Nephron progenitor cell (in vitro differentiated cells): ENCODE measurements around the gene TBC1D22A.
A peak's percentile ranks its signal among the peaks of the same experiment; 100 is the strongest.

Source experiments
- DNase-seq: peaks from one replicate; pipeline ENCODE4 v3.0.0; 2021
- H3K27ac Mint-ChIP-seq: 2 replicates; pipeline ENCODE4 v1.8.0; 2021; ENCODE audit warnings: mild to moderate bottlenecking, moderate library complexity, mixed read lengths
- H3K27me3 Mint-ChIP-seq: 2 replicates; pipeline ENCODE4 v1.8.0; 2021; ENCODE audit warnings: mild to moderate bottlenecking, low read depth, mixed read lengths; ENCODE audit not compliant: poor library complexity
- H3K36me3 Mint-ChIP-seq: 2 replicates; pipeline ENCODE4 v1.8.0; 2021; ENCODE audit warnings: low read depth, mixed read lengths
- H3K4me1 Mint-ChIP-seq: 2 replicates; pipeline ENCODE4 v1.8.0; 2021; ENCODE audit warnings: mixed read lengths
- H3K4me3 Mint-ChIP-seq: 2 replicates; pipeline ENCODE4 v1.8.0; 2021; ENCODE audit warnings: mild to moderate bottlenecking, moderate library complexity, mixed read lengths
- H3K9me3 Mint-ChIP-seq: 2 replicates; pipeline ENCODE4 v1.8.0; 2021; ENCODE audit warnings: mild to moderate bottlenecking, moderate library complexity, mixed read lengths
- CTCF ChIP-seq: fragments of 200-600 bp; sonication (generic); IDR thresholded peaks from 2 replicates; pipeline ENCODE4 v1.5.0; 2021; ENCODE audit warnings: antibody characterized with exemption

TBC1D22A gene

GRCh38 chr22:46900549-46900948 lies 138.1 kb downstream of the TBC1D22A start:
- TF ChIP-seq CTCF, result no peak
- Mint-ChIP-seq H3K4me3 (no peak overlapping the region), H3K27me3 (no peaks in the 10 kb centered on the region), H3K9me3 (no peaks in the 10 kb centered on the region), H3K36me3 (peaks cover 37% of the 10 kb centered on the region), H3K4me1 (peaks cover 18% of the 10 kb centered on the region), H3K27ac (peak overlapping the region; percentile 40)
- no peak for DNase-seq

- no peak for DNase-seq
- Mint-ChIP-seq H3K27me3 (no peaks in the 10 kb centered on the region), H3K9me3 (no peaks in the 10 kb centered on the region), H3K4me1 (peaks cover 12% of the 10 kb centered on the region), H3K27ac (peak overlapping the region; percentile 90), H3K4me3 (no peak overlapping the region), H3K36me3 (peaks cover 18% of the 10 kb centered on the region)
- TF ChIP-seq CTCF, result no peak
Observed at GRCh38 chr22:46902436-46902835, 140.0 kb downstream of the TBC1D22A start.

- peak overlapping the region; percentile 90 for H3K27ac Mint-ChIP-seq
Observed at GRCh38 chr22:46902998-46903916, 140.8 kb downstream of the TBC1D22A start.

GRCh38 chr22:46905415-46905814 lies 143.0 kb downstream of the TBC1D22A start:
- Mint-ChIP-seq H3K36me3 (peaks cover 7% of the 10 kb centered on the region), H3K27me3 (no peaks in the 10 kb centered on the region), H3K4me1 (peaks cover 20% of the 10 kb centered on the region), H3K9me3 (no peaks in the 10 kb centered on the region), H3K27ac (no peak overlapping the region), H3K4me3 (no peak overlapping the region)
- no peak for TF ChIP-seq CTCF
- no peak for DNase-seq

More at GRCh38 chr22:46902998-46903916, 140.8 kb downstream of the TBC1D22A start:
- H3K36me3 Mint-ChIP-seq, result peaks cover 16% of the 10 kb centered on the region
- no peak for DNase-seq
- H3K4me1 Mint-ChIP-seq, result peaks cover 12% of the 10 kb centered on the region
- TF ChIP-seq CTCF, result no peak
- H3K9me3 Mint-ChIP-seq, result no peaks in the 10 kb centered on the region
- no peaks in the 10 kb centered on the region for H3K27me3 Mint-ChIP-seq
- no peak overlapping the region for H3K4me3 Mint-ChIP-seq

- peaks cover 3% of the 10 kb centered on the region for H3K36me3 Mint-ChIP-seq
- H3K27ac Mint-ChIP-seq, result no peak overlapping the region
- H3K9me3 Mint-ChIP-seq, result no peaks in the 10 kb centered on the region
- no peak overlapping the region for H3K4me3 Mint-ChIP-seq
- H3K4me1 Mint-ChIP-seq, result peaks cover 24% of the 10 kb centered on the region
- no peak for TF ChIP-seq CTCF
- no peak for DNase-seq
- no peaks in the 10 kb centered on the region for H3K27me3 Mint-ChIP-seq
Observed at GRCh38 chr22:46905834-46906233, 143.4 kb downstream of the TBC1D22A start.
